ENCODE measurements around the gene FIGN.

FIGN gene

GRCh38 chr2:163552758-163553157 lies 183.1 kb downstream of the FIGN start:
- no peak for DNase-seq

- no peak for DNase-seq
These were observed 184.0 kb downstream of the FIGN start for GRCh38 chr2:163551616-163552373.

DNA sequence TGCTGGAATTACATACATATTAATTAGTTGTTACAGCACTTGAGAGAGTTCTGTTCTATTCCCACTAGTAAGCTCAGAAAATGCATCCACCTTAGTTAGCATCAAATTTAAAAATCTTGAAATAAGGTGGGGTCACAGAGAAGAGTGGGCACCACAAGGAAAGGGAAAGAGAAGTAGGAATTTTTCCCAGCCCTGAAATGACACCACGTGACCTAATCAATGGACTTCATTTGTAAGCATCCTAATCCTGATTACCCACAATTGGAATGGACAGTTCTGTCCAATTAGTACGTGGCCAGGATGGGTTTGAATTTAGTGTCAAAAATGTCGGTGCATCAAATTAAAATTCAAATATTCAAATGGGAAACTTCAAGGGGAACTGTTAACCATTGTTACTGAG lies 186.8 kb downstream of the FIGN start:
- DNase-seq: no peak

Measured in CD4-positive, alpha-beta T cell treated with Interleukin-17A for 4 hours (primary cell).